SHP77 treated with DMSO at 0.1 percent for 48 hours (cell line): ENCODE data around the gene RILPL1.
"Not testable (repeated sequence)": the region's sequence is repeated elsewhere in the genome, so short reads cannot be mapped to it uniquely, and the experiment has no call there.

ENCODE experiments used
- DNase-seq: peaks from one replicate; lab custom pipeline; 2025; lab: John Stamatoyannopoulos, UW

RILPL1 gene

DNA sequence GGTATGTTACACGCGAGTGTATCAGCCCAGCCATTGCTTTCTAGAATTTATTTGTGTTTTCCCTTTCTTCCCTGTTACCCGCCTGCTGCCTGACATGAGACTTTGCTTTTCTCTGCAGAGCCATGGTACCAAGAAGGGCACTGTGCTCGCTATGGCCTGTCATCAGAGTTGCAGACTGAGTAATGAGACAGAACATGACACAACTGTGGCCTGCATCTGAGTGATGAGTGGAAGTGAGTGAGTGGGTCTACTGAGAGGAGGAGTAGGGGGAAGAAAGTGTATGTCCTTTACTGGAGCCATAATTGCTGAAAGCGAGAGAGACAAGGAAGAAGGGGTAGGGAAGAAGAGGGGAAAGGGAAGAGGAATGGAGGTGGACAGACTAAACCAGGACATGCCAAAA, 2.9 kb downstream of the RILPL1 start:
- DNase-seq, result no peak

DNA sequence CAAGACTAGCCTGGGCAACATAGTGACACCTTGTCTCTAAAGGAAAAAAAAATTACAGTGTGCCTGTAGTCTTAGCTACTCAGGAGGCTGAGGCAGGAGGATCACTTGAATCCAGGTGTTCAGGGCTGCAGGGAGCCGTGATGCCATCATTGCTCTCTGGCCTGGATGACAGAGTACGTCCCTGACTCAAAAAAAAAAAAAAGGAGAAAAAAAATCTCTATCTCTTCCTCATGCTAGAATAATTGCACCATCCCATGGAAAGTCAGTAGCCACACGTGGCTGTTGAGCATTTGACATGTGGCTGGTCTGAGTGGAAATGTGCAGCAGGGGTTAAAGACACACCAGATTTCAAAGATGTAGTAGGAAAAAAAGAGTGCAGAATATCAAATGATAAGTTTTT, 3.8 kb downstream of the RILPL1 start:
- no peak for DNase-seq

DNA sequence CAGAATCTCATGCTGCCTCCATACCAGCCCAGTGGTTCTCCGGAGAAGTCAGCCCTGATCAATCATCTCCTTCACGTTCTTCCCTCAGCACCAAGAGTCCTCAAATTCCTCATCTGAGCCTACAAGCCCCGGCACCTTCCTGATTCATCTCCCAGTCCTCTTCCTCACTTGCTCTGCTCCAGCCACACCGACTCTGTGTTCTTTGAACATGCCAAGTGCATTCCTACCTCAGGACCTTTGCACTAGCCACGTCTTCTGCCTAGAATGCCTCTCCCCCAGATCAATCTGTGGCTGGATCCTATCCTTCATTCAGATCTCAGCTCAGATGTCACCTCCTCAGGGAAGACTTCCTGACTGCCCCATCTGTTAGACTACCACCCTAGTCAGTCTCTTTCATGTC, 4.7 kb downstream of the RILPL1 start:
- DNase-seq, result no peak

DNA sequence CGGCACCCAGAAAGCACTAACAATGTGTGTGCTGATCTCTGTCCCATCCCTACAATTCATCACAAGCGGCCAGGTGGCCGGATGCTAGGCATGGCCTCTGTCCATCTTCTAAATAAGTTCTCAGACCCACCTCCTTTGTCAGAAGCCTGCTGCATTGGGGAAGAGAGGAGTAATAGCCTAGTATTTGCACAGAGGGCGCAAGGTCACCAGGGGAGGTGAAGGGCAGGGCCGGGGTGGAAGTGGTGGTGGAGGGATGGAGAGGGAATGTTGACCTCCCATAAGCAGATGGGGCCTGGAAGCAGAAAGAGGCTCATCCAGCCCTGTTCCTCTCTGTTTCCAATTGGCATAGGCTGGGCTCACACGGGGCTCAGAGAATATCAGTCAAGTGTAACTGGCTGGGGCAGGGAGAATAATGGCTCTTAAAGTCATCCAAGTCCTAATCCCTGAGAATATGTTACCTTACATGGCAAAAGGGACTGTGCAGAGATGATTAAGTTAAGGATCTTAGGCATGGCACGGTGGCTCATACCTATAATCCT, 6.9 kb downstream of the RILPL1 start:
- DNase-seq, result no peak

DNA sequence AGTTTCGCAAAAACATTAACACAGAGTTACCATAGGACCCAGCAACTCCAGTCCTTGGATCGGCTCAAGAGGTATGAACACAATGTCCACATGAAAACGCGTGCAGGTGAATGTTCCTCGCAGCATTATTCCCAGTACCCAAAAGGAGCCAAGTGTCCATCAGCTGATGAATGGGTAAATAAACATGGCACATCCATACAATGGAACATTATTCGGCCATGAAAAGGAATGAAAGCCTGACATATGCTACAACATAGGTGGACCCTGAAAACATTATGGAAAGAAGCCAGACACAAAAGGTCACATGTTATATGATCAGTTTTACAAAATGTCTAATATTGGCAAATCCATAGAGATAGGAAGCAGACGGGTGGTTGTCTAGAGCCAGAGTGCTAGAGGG, 9.1 kb downstream of the RILPL1 start:
- no peak for DNase-seq

DNA sequence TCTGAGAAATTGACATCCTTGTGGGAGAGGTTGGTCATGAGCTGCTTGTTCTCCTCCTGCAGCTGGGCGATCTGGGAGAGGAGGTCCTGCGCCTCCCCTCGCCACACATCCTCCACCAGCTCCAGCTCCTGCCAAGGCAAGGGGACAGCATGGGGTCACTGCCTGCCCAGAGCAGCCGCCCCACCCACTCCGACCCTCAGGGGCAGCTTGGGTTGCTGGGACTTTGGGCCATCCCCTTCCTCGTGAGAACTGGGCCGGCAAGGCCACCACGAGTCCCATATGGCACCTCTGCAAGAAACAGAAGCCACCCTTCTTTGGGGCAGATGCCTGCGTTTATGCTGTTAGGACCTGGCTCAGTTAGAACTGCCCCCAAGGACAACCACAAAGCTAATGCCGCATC, 10.0 kb downstream of the RILPL1 start:
- DNase-seq, result no peak

DNA sequence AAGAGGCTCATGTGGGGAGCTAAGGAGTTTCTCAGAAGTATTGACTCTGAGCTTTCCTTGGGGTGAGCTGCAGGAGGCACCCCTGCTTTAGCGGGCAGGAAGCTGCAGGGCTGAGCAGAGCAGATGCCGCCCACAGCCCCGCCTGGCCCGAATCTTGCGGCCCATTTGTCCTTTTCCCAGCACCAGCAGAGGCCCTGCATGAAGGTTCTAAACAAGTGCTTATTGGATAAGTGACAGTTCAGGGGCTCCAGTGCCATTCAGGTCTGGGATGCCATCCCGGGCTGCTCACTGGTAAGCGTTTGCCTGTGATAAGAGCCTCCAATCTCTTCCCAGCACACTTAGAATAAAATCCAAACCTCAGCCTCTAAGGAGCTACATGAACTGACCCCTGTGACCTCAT, 11.4 kb downstream of the RILPL1 start:
- no peak for DNase-seq

DNA sequence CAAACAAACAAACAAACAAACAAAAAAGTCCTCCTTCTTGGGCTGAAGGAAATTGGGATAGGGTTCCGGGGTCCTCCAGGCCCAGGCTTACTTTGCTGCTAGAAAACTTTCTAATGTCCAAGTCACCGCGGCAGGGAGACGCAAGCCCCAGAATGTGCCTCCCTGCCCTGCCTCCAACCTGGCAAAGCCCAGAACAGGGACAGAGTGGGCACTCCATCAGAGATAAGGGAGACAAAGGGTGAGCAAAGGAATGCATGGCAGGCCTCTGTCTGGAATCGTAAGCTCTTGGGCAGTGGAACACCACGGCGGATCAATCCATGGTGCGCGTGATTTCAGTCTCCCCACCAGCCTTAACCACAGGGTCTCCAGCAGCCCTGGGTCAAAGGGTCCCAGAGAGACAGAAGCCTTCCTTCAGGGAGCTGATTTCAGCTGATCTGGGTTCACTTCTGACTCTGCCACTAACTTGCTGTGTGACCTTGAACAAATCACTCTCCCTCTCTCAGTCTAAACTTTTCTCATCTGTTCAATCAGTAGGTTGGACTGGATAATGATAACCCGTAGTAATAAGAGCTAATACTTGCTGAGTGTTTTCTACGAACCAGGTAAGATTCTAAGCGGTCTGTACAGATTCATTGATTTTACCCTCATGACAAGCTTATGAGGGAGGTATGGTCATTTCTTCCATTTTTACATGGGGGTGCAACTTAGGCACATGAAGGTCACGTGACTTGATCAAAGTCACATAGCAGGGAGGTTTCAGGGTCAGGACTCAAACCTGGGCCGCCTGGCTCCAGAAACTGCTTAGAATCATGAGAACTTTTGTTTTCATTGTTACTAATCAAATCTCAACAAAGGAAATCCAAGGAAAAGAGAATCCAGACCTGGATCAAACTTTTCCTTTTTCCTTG, 12.7 kb downstream of the RILPL1 start:
- DNase-seq, result no peak

DNA sequence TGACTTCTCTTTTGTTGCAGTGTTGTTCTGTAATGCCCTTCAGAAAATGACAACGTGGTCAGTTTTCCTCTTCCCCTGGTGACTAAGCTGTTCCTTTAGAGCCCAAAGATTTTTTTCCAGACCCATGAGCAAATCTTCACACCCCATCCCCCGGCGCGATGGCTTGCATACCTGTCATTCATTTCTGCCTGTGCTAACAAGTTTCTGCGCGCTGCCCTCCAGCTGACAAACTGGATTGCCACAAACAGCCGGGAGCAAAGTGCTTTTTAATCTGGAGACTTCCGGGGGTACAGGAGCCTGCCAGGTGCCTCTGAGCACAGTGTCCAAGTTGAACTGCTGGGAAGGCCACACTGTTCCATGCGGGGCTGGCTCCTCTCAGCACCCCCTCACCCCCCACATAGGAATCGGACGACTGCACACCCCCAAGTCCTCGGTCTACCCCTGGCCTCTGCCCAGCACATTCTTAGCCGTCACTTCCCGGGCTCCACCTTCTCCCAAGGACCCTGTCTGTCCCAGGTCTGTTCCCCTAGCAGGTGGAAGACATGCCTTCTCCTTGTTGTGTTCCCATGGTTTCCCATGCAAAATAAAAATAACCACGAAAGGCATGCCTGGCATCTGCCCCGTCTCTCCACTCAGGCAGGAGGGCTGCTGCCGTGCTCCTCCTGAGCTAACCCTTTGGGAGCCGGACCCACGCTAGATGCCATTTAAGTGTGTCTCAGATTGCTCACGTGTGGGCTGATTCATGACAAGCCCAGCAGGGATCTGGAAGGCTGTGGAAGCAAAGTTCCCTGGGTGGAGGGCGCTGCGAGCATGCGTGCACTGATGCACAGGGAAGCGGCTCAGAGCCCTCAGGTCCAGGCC, 14.1 kb downstream of the RILPL1 start:
- DNase-seq, result no peak

DNA sequence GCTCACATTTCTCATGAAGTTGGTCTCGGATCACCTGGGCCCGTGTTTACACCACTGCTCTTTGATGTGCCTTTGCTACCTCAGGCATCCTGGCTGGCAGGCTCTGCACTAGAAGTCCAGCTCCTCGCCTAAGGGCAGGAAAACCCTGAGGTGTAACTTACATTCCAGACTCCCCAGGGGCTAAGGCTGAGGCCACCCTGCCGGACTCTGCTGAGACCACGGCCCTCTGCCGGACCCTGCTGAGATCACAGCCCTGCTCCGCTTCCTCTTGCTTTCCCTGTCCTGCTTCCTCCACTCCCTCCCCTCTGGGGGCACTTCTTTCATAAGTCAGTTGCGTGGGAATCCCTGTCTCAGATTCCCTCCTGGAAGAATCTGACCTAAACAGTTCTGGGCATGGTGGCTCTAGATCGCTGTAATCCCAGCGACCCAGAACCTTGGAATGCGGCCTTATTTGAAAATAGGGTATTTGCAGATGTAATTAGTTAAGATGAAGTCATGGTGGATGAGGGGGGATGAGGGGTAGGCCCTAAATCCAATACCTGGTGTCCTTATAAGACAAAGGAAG, 17.2 kb downstream of the RILPL1 start:
- DNase-seq, result no peak

DNA sequence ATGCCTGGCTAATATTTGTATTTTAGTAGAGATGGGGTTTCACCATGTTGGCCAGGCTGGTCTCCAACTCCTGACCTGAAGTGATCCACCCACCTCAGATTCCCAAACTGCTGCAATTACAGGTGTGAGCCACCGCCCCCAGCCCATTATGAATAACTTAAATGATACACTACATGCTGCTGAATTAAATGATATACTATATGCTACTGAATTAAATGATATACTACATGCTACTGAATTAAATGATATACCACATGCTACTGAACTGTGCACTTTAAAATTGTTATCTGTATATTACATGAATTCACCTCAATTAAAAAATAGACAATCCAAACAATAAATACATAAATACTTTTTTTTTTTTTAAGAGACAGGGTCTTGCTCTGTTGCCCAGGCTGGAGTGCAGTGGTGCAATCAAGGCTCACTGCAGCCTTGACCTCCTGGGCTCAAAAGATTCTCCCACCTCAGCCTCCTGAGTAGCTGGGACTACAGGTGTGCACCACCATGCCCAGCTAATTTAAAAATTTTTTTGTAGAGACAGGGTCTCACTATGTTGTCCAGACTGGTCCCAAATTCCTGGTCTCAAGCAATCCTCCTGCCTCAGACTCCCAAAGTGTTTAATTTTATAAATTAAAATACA, 18.8 kb downstream of the RILPL1 start:
- not testable (repeated sequence) for DNase-seq

DNA sequence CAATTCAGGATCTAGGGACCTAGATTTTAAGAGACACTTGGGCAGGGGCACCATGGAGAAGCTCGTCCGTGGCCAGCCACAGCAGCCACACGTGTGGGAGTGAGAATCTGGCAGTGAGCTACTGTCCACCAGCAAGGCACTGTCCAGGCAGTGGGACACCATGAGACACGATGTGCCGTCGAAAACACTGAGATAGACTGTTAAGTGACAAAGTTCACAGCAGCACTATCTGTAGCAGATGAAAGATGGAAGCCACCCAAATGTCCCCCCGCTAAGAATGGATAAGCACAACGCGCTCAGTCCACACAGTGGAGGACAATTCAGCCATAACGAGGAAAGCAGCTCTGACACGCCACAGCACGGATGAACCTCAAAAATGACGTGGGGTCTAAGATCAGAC, 19.7 kb downstream of the RILPL1 start:
- DNase-seq, result no peak

DNA sequence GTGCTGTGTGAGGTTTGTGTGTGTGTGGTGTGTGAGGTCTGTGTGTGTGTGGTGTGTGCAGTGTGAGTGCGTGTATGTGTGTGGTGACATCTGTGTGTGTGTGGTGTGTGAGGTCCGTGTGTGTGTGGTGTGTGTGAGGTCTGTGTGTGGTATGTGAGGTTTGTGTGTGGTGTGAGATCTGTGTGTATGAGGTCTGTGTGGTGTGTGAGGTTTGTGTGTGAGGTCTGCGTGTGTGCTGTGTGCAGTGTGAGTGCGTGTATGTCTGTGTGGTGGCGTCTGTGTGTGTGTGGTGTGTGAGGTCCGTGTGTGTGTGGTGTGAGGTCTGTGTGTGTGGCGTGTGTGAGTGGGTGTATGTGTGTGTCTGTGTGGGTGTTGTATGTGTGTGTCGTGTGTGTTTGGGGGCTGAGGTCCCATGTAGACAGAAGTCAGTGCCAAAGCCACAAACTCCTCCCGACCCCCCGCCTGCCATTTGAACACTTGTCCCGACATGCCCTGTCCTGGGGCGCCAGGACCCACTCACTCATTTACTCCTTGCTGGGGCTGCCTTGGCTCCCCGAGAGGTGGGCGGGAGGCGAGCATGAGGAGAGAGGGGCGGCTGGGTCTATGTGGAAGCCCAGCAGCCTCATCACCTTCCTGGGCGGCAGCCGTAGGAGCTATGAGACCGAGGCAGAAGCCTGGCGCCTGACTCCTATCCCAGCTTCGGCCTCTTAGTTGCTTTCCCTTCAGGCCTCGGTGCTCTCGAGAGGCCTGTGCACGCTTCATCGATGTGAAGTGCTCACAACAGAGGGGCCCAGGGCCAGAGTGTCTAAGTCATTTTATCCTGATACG, 20.5 kb downstream of the RILPL1 start:
- DNase-seq, result no peak

DNA sequence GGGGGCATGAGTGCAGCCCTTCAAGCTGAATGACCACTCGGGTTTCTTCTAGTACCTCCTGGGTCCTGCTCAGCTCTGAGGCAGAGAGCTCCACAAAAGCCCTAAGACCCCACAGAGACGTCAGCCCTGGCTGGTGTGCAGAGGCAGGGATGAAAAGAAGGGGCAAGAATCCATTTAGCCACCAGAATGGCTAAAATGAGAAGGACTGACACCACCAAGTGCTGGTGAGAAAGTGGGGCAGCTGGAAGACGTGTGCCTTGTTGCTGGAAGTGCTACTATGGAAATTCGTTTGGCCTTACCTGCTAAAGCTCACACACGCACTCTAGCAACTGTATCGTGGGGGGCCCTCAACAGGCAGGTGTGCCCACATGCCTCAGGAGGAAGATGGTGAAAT, 26.7 kb downstream of the RILPL1 start:
- DNase-seq, result no peak

DNA sequence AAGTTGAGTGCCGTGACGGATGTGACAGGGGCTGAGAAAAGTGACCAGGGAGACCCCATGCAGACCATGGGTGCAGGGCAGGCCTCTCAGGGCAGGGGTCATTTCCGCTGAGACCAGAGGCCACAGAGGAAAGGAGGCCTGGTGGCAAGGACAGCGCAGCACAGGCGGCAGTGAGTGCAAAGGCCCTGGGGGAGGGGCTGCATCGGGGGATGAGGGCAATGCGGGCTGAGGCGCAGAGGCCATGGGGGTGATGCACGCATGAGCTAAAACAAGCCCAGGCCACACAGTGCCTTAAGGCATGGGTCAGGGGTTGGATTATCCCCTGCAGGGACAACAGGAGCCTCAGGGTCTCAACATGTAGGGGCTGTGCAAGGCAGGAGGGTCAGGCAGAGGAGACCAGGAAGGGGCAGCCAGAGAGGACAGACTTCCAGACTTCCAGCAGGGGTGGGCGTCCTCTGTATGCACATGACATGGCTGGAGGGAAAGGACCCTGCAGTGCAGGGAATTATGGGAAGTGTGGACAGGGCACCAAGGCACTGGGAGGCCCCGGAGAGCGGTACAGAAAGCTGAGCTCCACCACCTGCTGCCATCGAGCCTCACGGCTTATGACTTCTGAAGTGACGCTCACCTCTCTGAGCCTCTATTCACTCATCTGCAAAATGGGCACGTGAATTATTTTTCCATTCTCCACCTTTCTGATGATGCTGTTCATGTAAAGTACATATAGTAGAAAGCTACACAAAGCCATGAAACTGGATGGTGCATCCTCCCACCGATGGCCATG, 27.3 kb downstream of the RILPL1 start:
- no peak for DNase-seq

DNA sequence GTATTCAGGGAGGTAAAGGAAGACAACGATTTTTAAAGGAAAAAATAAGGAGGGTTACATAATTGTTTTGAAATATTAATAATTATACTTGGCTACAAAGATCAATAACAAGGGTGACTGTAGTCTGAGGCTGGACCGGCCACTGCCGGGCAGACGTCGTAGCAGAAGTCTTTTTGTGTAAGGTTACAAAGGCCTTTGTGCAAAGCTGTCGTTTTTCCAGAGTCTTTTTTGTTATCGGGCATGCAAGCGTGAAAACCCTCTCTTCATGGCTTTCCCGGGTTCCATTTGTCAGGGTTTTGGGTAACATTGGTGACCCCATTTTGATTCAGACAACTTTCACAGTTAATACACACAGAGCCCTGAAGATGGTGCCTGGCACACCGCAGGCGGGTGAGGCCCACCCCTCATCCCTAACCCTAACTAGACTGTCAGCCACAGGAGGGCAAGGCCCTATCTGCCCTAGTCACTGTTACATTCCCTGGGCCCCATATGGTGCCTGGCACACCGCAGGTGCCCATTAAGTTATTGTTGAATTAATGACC, 31.3 kb downstream of the RILPL1 start:
- DNase-seq, result no peak

DNA sequence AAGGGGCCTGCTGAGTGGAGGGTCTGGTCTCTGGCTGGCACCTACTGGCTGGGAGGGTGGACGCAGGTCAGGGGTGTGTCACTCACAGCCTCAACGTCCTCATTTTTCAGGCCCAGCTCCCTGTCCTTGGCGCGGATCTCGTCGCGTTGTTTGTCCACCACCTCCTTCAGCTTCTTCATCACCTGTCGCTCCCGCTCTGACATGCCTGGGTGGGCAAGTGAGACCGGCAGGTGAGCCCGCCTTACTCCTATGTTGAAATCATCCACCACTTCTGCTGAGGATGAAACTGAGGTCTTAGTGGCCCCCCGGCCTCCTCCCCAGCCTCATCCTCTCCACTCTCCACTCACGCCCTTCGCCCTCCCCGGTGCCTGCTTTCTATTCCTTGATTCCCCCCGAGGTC, 34.2 kb downstream of the RILPL1 start:
- no peak for DNase-seq

DNA sequence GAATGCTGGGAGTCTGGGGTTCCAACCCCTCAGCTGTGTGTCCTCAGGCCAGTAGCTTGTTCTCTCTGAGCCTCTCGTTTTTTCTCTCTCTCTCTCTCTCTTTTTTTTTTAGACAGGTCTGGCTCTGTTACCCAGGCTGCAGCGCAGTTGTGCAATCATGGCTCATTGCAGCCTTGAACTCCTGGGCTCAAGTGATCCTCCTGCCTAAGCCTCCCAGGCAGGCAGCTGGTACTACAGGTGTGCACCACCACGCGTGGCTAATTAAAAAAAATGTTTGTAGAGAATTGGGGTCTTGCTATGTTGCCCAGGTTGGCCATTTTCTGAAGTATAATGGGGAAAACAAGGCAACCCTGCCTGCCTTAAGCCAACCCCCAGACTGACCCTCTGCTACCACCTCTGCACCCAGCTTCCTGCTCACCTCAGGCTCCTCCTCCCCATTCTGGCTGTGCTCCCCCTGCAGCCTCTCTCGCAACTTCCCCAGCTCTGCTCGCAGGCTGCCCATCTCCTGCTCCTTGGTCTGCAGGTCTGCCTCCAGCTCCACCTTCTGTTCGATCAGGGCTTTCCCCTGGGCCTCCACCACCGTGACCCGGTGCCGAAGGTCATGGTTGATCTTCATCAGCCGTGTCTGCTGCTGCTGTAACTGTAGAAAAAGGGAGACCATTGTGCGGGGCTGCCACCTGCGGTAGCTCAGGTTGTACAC, 35.2 kb downstream of the RILPL1 start:
- DNase-seq, result no peak

DNA sequence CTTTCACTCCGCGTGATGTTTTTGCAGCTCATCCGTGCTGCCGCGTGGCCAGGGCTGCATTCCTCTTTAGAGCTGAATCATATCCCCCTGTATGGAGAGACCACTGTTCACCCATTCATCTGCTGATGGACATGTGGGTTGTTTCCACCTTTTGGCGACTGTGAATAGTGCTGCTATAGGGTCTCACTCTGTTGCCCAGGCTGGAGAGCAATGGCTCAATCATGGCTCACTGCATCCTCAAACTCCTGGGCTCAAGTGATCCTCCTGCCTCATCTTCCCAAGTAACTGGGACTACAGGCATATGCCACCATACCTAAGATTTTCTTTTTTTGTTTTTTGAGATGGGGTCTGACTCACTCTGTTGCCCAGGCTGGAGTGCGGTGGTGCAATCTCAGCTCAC, 36.5 kb downstream of the RILPL1 start:
- DNase-seq, result no peak
